BLaER1 treated with 17β-estradiol and CSF1 and Interleukin-3, amounts not matched to agents 10 nM and 100 nM (cell line): ENCODE data around the gene ITGB6.
"Not testable (repeated sequence)": the region's sequence is repeated elsewhere in the genome, so short reads cannot be mapped to it uniquely, and the experiment has no call there.

ENCODE experiments used
- H3K27ac ChIP-seq, 11 experiments: shearing (Covaris generic); formaldehyde crosslinking; 2 replicates each; pipeline ENCODE4 v1.8.1; 2022
- H3K27me3 ChIP-seq, 11 experiments: shearing (Covaris generic); formaldehyde crosslinking; 2 replicates each; pipeline ENCODE4 v1.8.1; 2022
- H3K36me3 ChIP-seq, 11 experiments: shearing (Covaris generic); formaldehyde crosslinking; 2 replicates each; pipeline ENCODE4 v1.8.1; 2022
- H3K4me1 ChIP-seq, 10 experiments: shearing (Covaris generic); formaldehyde crosslinking; 2 replicates each; pipeline ENCODE4 v1.8.1; 2022
- H3K4me2 ChIP-seq, 11 experiments: shearing (Covaris generic); formaldehyde crosslinking; 2 replicates each; pipeline ENCODE4 v1.8.1; 2022
- H3K4me3 ChIP-seq, 10 experiments: shearing (Covaris generic); formaldehyde crosslinking; 2 replicates each; pipeline ENCODE4 v1.8.1; 2022
- H3K9ac ChIP-seq, 11 experiments: shearing (Covaris generic); formaldehyde crosslinking; 2 replicates each; pipeline ENCODE4 v1.8.1; 2022
- H3K9me3 ChIP-seq, 11 experiments: shearing (Covaris generic); formaldehyde crosslinking; replicated peaks in 1 of 11; 2 replicates each; pipeline ENCODE4 v1.8.1; 2022
- H4K20me1 ChIP-seq, 11 experiments: shearing (Covaris generic); formaldehyde crosslinking; 2 replicates each; pipeline ENCODE4 v1.8.1; 2022
- Cebpa-rat ChIP-seq, 11 experiments: shearing (Covaris generic); IDR thresholded peaks; 2 replicates each; pipeline ENCODE4 v1.8.1; 2022

The ITGB6 gene

GRCh38 chr2:160156665-160157064 lies 43.4 kb downstream of the ITGB6 start:
- no peak for TF ChIP-seq Cebpa-rat (IDR thresholded peaks at IDR 0.05)
- no peak overlapping the region for H3K27ac ChIP-seq
- no peak overlapping the region for H3K4me2 ChIP-seq
- H3K9ac ChIP-seq = no peak overlapping the region
- H3K36me3 ChIP-seq = no peaks in the 10 kb centered on the region
- no peak overlapping the region for H3K4me3 ChIP-seq
- H3K9me3 ChIP-seq = no peaks in the 10 kb centered on the region
- H3K27me3 ChIP-seq = no peaks in the 10 kb centered on the region
- H3K4me1 ChIP-seq = no peaks in the 10 kb centered on the region
- H4K20me1 ChIP-seq = no peaks in the 10 kb centered on the region

GRCh38 chr2:160156100-160156499 lies 44.0 kb downstream of the ITGB6 start:
- Histone ChIP-seq H3K4me1 (no peaks in the 10 kb centered on the region), H3K27me3 (no peaks in the 10 kb centered on the region), H3K4me2 (no peak overlapping the region), H4K20me1 (no peaks in the 10 kb centered on the region), H3K9me3 (no peaks in the 10 kb centered on the region), H3K9ac (no peak overlapping the region), H3K4me3 (no peak overlapping the region), H3K27ac (no peak overlapping the region), H3K36me3 (no peaks in the 10 kb centered on the region)
- no peak for TF ChIP-seq Cebpa-rat (IDR thresholded peaks at IDR 0.05)

- H3K27ac ChIP-seq, H3K36me3 ChIP-seq, H3K9me3 ChIP-seq, H3K4me2 ChIP-seq, H4K20me1 ChIP-seq, H3K27me3 ChIP-seq, H3K9ac ChIP-seq, H3K4me3 ChIP-seq, H3K4me1 ChIP-seq: not testable (repeated sequence)
These were observed 51.7 kb downstream of the ITGB6 start for GRCh38 chr2:160148419-160148818.

- Histone ChIP-seq H3K9ac (no peak overlapping the region), H3K4me1 (peaks cover 0 to 6% (median 2%) of the 10 kb centered on the region in 10 experiments; a peak in 7 of 20 replicates), H3K9me3 (peaks cover 0 to 4% (median 0%) of the 10 kb centered on the region in 11 experiments; a peak in 1 of 22 replicates), H3K4me3 (no peak overlapping the region), H4K20me1 (no peaks in the 10 kb centered on the region), H3K27ac (no peak overlapping the region), H3K27me3 (no peaks in the 10 kb centered on the region), H3K4me2 (peak overlapping the region in 6 of 11 experiments; percentile 3 to 33 (median 14); a peak in 6 of 22 replicates), H3K36me3 (no peaks in the 10 kb centered on the region)
- TF ChIP-seq Cebpa-rat (IDR thresholded peaks at IDR 0.05) = no peak
These were observed 54.6 kb downstream of the ITGB6 start for GRCh38 chr2:160145471-160145870.

GRCh38 chr2:160144280-160144990 lies 55.6 kb downstream of the ITGB6 start:
- Histone ChIP-seq H3K27ac (no peak overlapping the region), H3K36me3 (no peaks in the 10 kb centered on the region), H3K4me2 (0 out of 22 replicates have a peak overlapping the region, but pooled peaks of 1 of the 11 experiments have one; percentile 2), H3K4me3 (no peak overlapping the region), H3K27me3 (no peaks in the 10 kb centered on the region), H3K4me1 (peaks cover 0 to 6% (median 2%) of the 10 kb centered on the region in 10 experiments; a peak in 7 of 20 replicates), H4K20me1 (no peaks in the 10 kb centered on the region), H3K9ac (no peak overlapping the region), H3K9me3 (peaks cover 0 to 4% (median 0%) of the 10 kb centered on the region in 11 experiments; a peak in 1 of 22 replicates)
- TF ChIP-seq Cebpa-rat (IDR thresholded peaks at IDR 0.05) = no peak

- TF ChIP-seq Cebpa-rat (IDR thresholded peaks at IDR 0.05) = no peak
- Histone ChIP-seq H3K27ac (no peak overlapping the region), H3K4me1 (peaks cover 0 to 6% (median 2%) of the 10 kb centered on the region in 10 experiments; a peak in 7 of 20 replicates), H3K9ac (no peak overlapping the region), H3K27me3 (no peaks in the 10 kb centered on the region), H3K9me3 (no peaks in the 10 kb centered on the region), H3K4me3 (no peak overlapping the region), H3K4me2 (no peak overlapping the region), H4K20me1 (no peaks in the 10 kb centered on the region), H3K36me3 (no peaks in the 10 kb centered on the region)
These were observed 57.6 kb downstream of the ITGB6 start for GRCh38 chr2:160142472-160142871.

GRCh38 chr2:160141912-160142311 lies 58.2 kb downstream of the ITGB6 start:
- Histone ChIP-seq H3K27me3 (no peaks in the 10 kb centered on the region), H3K9ac (no peak overlapping the region), H3K9me3 (no peaks in the 10 kb centered on the region), H3K36me3 (no peaks in the 10 kb centered on the region), H3K4me2 (no peak overlapping the region), H3K4me1 (peaks cover 0 to 6% (median 2%) of the 10 kb centered on the region in 10 experiments; a peak in 7 of 20 replicates), H3K27ac (no peak overlapping the region), H4K20me1 (no peaks in the 10 kb centered on the region), H3K4me3 (no peak overlapping the region)
- TF ChIP-seq Cebpa-rat (IDR thresholded peaks at IDR 0.05) = no peak

- no peaks in the 10 kb centered on the region for H4K20me1 ChIP-seq
- no peak overlapping the region for H3K9ac ChIP-seq
- no peaks in the 10 kb centered on the region for H3K9me3 ChIP-seq
- peaks cover 0 to 6% (median 2%) of the 10 kb centered on the region in 10 experiments; a peak in 7 of 20 replicates for H3K4me1 ChIP-seq
- no peak overlapping the region for H3K4me2 ChIP-seq
- H3K27ac ChIP-seq = no peak overlapping the region
- no peaks in the 10 kb centered on the region for H3K36me3 ChIP-seq
- TF ChIP-seq Cebpa-rat (IDR thresholded peaks at IDR 0.05) = no peak
- no peaks in the 10 kb centered on the region for H3K27me3 ChIP-seq
- H3K4me3 ChIP-seq = no peak overlapping the region
These were observed 58.7 kb downstream of the ITGB6 start for GRCh38 chr2:160141419-160141818.

GRCh38 chr2:160140471-160140870 lies 59.6 kb downstream of the ITGB6 start:
- no peak overlapping the region for H3K4me3 ChIP-seq
- H3K36me3 ChIP-seq = no peaks in the 10 kb centered on the region
- TF ChIP-seq Cebpa-rat (IDR thresholded peaks at IDR 0.05) = no peak
- no peaks in the 10 kb centered on the region for H3K27me3 ChIP-seq
- H3K4me2 ChIP-seq = no peak overlapping the region
- H3K4me1 ChIP-seq = peaks cover 0 to 4% (median under 1%) of the 10 kb centered on the region in 10 experiments; a peak in 7 of 20 replicates
- H4K20me1 ChIP-seq = no peaks in the 10 kb centered on the region
- H3K27ac ChIP-seq = no peak overlapping the region
- H3K9me3 ChIP-seq = no peaks in the 10 kb centered on the region
- H3K9ac ChIP-seq = no peak overlapping the region

GRCh38 chr2:160139991-160140390 lies 60.1 kb downstream of the ITGB6 start:
- Histone ChIP-seq H3K36me3 (no peaks in the 10 kb centered on the region), H3K4me1 (no peaks in the 10 kb centered on the region), H3K9me3 (no peaks in the 10 kb centered on the region), H3K27ac (no peak overlapping the region), H3K9ac (no peak overlapping the region), H4K20me1 (no peaks in the 10 kb centered on the region), H3K4me2 (no peak overlapping the region), H3K27me3 (no peaks in the 10 kb centered on the region), H3K4me3 (no peak overlapping the region)
- no peak for TF ChIP-seq Cebpa-rat (IDR thresholded peaks at IDR 0.05)
